ENCODE data around the gene SAP30BP. TPM values are rescaled to one million over a fixed set of nuclear protein-coding genes. Genes with fewer than 3 reads are reported as not detected.

SAP30BP gene
- total and polyA plus RNA-seq, 2 of the 13 experiments (the other 11 are each of a cell fraction or from before 2014, with no cell fraction given), result 67.7 to 99.4 TPM

- TF ChIP-seq ATF5 (CRISPR knock-in tag; IDR thresholded peaks at IDR 0.05; ENCODE audit: low read depth) (no peak), ZSCAN22 (CRISPR knock-in tag; IDR thresholded peaks at IDR 0.05) (no peak), SIN3A (IDR thresholded peaks at IDR 0.05; ENCODE audit: borderline replicate concordance, low read depth, low read length) (peak; percentile 99), CEBPG (CRISPR knock-in tag; IDR thresholded peaks at IDR 0.05) (no peak), ZMYM2 (CRISPR knock-in tag; IDR thresholded peaks at IDR 0.05) (0 out of 2 replicates have a peak, but pooled peaks have one; percentile 3), SIN3B (IDR thresholded peaks at IDR 0.05; ENCODE audit: low read length) (0 out of 2 replicates have a peak, but pooled peaks have one; percentile 53), POLR2AphosphoS2 (IDR thresholded peaks at IDR 0.05; ENCODE audit: low read depth, low read length) (no peak), ZHX1 (CRISPR knock-in tag; IDR thresholded peaks at IDR 0.05; ENCODE audit: low read depth) (no peak), ZNF629 (CRISPR knock-in tag; conservative IDR thresholded peaks at IDR 0.05) (no peak), ZNF441 (CRISPR knock-in tag; IDR thresholded peaks at IDR 0.05; ENCODE audit: borderline replicate concordance) (no peak), STAT5B (CRISPR knock-in tag; IDR thresholded peaks at IDR 0.05) (no peak), BORCS8-MEF2B (CRISPR knock-in tag; IDR thresholded peaks at IDR 0.05) (no peak), ZNF788 (CRISPR knock-in tag; IDR thresholded peaks at IDR 0.05; ENCODE audit: borderline replicate concordance) (no peak), ZNF777 (CRISPR knock-in tag; IDR thresholded peaks at IDR 0.05) (peak; percentile 19; the same call in 1 of the 2 replicates), ZNF850 (CRISPR knock-in tag; conservative IDR thresholded peaks at IDR 0.05) (no peak)
Observed at GRCh38 chr17:75633486-75634375, 33.4 kb upstream of the SAP30BP start (continued).
